ENCODE data around the gene SDC1. TPM values are rescaled to one million over a fixed set of nuclear protein-coding genes. Genes with fewer than 3 reads are reported as not detected.

The SDC1 gene
- total RNA-seq, 1 donor from 2014 or later: 74.3 TPM

DNA sequence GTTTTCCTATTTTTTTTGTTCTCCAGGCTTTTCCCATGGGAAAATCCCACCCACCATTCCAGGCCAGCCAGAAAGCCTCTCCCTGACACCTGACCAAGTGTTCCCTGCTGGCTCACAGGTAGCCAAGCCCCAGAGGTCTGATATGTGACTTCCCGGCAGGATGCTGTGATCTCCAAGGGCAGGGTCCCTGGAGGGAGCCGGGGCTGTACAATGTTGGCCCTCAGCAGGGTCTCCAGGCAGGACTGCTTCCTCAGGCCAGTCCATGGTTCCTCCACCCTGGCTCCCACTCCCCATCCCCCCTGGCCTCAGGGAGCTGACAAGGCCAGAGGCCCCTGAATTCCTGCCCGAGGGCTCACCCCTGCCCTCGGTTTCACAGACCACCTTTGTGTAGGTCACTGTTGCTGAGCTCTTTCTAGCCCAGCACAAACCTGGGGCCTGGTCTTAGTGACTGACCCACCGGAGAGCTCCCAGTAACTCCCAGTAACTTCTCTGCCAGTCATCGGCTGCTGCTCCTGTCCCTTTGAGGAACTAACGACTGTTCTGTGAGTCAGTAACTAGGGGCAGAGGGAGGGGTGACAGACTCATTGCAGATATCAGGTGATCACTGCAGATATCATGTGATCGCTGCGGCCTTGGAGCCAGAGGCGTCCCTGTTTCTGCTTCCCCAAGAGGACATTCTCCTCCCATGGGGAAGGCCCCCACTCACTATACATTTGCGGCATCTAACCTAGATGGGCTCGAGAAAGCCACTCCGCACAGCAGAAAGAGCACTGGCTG is 38.7 kb downstream of the SDC1 start:
- Histone ChIP-seq H3K27me3 (ENCODE audit: insufficient read depth, low read length) (no peaks in the 10 kb centered on the region), H3K27ac (ENCODE audit: low read depth, low read length) (peak overlapping the region; percentile 95), H4K20me1 (ENCODE audit: insufficient read depth, low read length) (no peaks in the 10 kb centered on the region), H3K9me3 (ENCODE audit: insufficient read depth, low read depth, low read length) (no peaks in the 10 kb centered on the region), H2AFZ (ENCODE audit: low read depth, low read length) (peak overlapping the region; percentile 38), H3K79me2 (ENCODE audit: insufficient read depth, low read length) (no peaks in the 10 kb centered on the region), H3K36me3 (ENCODE audit: insufficient read depth, low read length) (no peaks in the 10 kb centered on the region), H3K4me3 (ENCODE audit: insufficient read depth, low read depth, low read length) (no peak overlapping the region), H3K4me2 (ENCODE audit: low read length) (peak overlapping the region; percentile 70), H3K9ac (ENCODE audit: low read length) (peak overlapping the region; percentile 74), H3K4me1 (ENCODE audit: insufficient read depth, low read length) (peaks cover 53% of the 10 kb centered on the region)
- DNase-seq (ENCODE audit: low read depth): peak; percentile 47
- no peak overlapping the region for H3K4me3 Mint-ChIP-seq (ENCODE audit: unreplicated experiment)
- no peaks in the 10 kb centered on the region for H3K9me3 Mint-ChIP-seq (ENCODE audit: unreplicated experiment)
- H3K36me3 Mint-ChIP-seq (ENCODE audit: low read depth, unreplicated experiment): peaks cover 2% of the 10 kb centered on the region
- H3K27me3 Mint-ChIP-seq (ENCODE audit: low read depth, unreplicated experiment): peaks cover 2% of the 10 kb centered on the region
- no peak for FAIRE-seq
- H3K4me1 Mint-ChIP-seq (ENCODE audit: low read depth, unreplicated experiment): peaks cover 43% of the 10 kb centered on the region
- H3K27ac Mint-ChIP-seq (ENCODE audit: unreplicated experiment): peak overlapping the region; percentile 80
- no peak for TF ChIP-seq EZH2 (IDR thresholded peaks at IDR 0.05; ENCODE audit: insufficient read depth, low read length)
- TF ChIP-seq, protein P1, sequence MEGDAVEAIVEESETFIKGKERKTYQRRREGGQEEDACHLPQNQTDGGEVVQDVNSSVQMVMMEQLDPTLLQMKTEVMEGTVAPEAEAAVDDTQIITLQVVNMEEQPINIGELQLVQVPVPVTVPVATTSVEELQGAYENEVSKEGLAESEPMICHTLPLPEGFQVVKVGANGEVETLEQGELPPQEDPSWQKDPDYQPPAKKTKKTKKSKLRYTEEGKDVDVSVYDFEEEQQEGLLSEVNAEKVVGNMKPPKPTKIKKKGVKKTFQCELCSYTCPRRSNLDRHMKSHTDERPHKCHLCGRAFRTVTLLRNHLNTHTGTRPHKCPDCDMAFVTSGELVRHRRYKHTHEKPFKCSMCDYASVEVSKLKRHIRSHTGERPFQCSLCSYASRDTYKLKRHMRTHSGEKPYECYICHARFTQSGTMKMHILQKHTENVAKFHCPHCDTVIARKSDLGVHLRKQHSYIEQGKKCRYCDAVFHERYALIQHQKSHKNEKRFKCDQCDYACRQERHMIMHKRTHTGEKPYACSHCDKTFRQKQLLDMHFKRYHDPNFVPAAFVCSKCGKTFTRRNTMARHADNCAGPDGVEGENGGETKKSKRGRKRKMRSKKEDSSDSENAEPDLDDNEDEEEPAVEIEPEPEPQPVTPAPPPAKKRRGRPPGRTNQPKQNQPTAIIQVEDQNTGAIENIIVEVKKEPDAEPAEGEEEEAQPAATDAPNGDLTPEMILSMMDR (IDR thresholded peaks at IDR 0.05; ENCODE audit: insufficient read depth, low read depth, low read length): no peak

DNA sequence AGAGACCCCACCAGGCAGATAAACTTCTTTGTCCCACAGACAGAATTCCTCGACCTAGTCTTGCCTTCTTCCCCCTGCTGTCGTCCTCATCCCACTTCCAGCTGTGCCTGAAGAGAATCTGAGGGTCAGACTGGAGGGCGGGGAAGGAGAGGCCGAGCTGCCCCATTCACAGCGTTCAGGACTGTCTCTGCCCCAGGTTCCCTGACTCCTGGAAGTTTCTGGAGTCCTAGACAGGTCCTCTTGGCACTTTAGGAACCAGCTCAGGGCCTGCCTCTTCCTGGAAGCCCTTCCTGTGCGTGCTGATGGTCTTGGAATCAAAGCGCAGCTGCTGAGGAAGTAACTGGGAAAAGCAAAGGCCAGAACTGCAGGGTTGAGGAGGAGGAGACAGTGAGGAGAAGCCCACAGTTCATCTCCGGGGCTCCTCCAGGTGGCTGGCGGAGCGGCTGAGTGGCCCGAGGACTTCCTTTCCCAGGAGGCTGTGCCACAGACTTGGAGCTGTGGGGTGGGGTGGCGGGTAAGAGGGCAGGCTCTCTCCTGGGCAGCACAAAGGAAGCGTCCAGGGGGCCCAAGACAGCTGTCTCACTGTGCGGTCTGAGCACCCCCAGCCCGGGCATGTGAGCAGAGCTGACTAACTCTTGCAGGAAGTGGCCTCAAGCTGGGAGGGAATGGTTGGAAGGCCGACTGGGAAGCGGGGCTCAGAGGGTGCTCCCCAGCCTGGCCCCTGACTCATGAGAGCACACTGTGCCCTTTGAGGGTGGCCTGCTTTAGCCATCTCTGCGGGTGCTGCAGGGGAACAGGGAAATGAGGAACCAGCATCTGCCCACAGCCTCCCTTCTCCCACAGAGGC is 39.5 kb downstream of the SDC1 start:
- H3K9ac ChIP-seq (ENCODE audit: low read length): peak overlapping the region; percentile 74
- FAIRE-seq (no peak), DNase-seq (ENCODE audit: low read depth) (peak; percentile 82)
- H3K9me3 ChIP-seq (ENCODE audit: insufficient read depth, low read depth, low read length): no peaks in the 10 kb centered on the region
- TF ChIP-seq, protein P1 (IDR thresholded peaks at IDR 0.05; ENCODE audit: insufficient read depth, low read depth, low read length): no peak
- no peak for TF ChIP-seq EZH2 (IDR thresholded peaks at IDR 0.05; ENCODE audit: insufficient read depth, low read length)
- Mint-ChIP-seq H3K4me3 (ENCODE audit: unreplicated experiment) (no peak overlapping the region), H3K27ac (ENCODE audit: unreplicated experiment) (peak overlapping the region; percentile 90), H3K27me3 (ENCODE audit: low read depth, unreplicated experiment) (no peaks in the 10 kb centered on the region), H3K4me1 (ENCODE audit: low read depth, unreplicated experiment) (peaks cover 42% of the 10 kb centered on the region), H3K9me3 (ENCODE audit: unreplicated experiment) (no peaks in the 10 kb centered on the region), H3K36me3 (ENCODE audit: low read depth, unreplicated experiment) (peaks cover under 1% of the 10 kb centered on the region)
- H3K27me3 ChIP-seq (ENCODE audit: insufficient read depth, low read length): no peaks in the 10 kb centered on the region
- no peaks in the 10 kb centered on the region for H3K36me3 ChIP-seq (ENCODE audit: insufficient read depth, low read length)
- H3K79me2 ChIP-seq (ENCODE audit: insufficient read depth, low read length): no peaks in the 10 kb centered on the region
- peaks cover 53% of the 10 kb centered on the region for H3K4me1 ChIP-seq (ENCODE audit: insufficient read depth, low read length)
- peak overlapping the region; percentile 70 for H3K4me2 ChIP-seq (ENCODE audit: low read length)
- H3K4me3 ChIP-seq (ENCODE audit: insufficient read depth, low read depth, low read length): no peak overlapping the region
- peak overlapping the region; percentile 95 for H3K27ac ChIP-seq (ENCODE audit: low read depth, low read length)
- H4K20me1 ChIP-seq (ENCODE audit: insufficient read depth, low read length): no peaks in the 10 kb centered on the region
- H2AFZ ChIP-seq (ENCODE audit: low read depth, low read length): peak overlapping the region; percentile 65

All from astrocyte (in vitro differentiated cells and primary cell).